ENCODE measurements around the gene RSBN1L. TPM values are rescaled to one million over a fixed set of nuclear protein-coding genes. Genes with fewer than 3 reads are reported as not detected.

The RSBN1L gene
- total and polyA plus RNA-seq, 4 donors = 7.3 to 53.2 (median 12.9) TPM

GRCh38 chr7:77822269-77822668, 126.0 kb downstream of the RSBN1L start:
- peaks cover 0 to 8% (median 0%) of the 10 kb centered on the region in 5 donors for H3K4me1 ChIP-seq (ENCODE audit: control insufficient read depth in 5 of 5, insufficient read depth in 5 of 5, low read length in 5 of 5)
- peaks cover 3 to 26% (median 12%) of the 10 kb centered on the region in 4 donors for H3K9me3 ChIP-seq (ENCODE audit: control insufficient read depth in 4 of 4, insufficient read depth in 3 of 4, low read length in 3 of 4)

GRCh38 chr7:77823787-77824186, 127.5 kb downstream of the RSBN1L start:
- ATAC-seq (ENCODE audit: insufficient read depth, low FRiP score) (no peak), DNase-seq (no peak)
- 79 to 90% methylated on average over 2 of the region's 2 CpGs for WGBS, 2 donors
- Histone ChIP-seq H3K9me3 (ENCODE audit: control insufficient read depth in 4 of 4, insufficient read depth in 3 of 4, low read length in 3 of 4) (peaks cover 3 to 21% (median 11%) of the 10 kb centered on the region in 4 donors), H3K36me3 (ENCODE audit: control insufficient read depth in 4 of 4, insufficient read depth in 4 of 4, low read length in 4 of 4) (peaks cover 0 to 28% (median 1%) of the 10 kb centered on the region in 4 donors), H3K4me1 (ENCODE audit: control insufficient read depth in 5 of 5, insufficient read depth in 5 of 5, low read length in 5 of 5) (peaks cover 0 to 8% (median 0%) of the 10 kb centered on the region in 5 donors), H3K4me3 (no peak overlapping the region), H3K27me3 (ENCODE audit: control insufficient read depth in 3 of 3, insufficient read depth in 3 of 3, low read length in 2 of 3) (no peaks in the 10 kb centered on the region), H3K27ac (ENCODE audit: low read depth in 1 of 2, low read length in 1 of 2) (no peak overlapping the region), H3K9ac (ENCODE audit: insufficient read depth in 1 of 2, low read length in 2 of 2) (no peak overlapping the region)
- no peak for TF ChIP-seq CTCF (IDR thresholded peaks at IDR 0.05; ENCODE audit: control extremely low read depth, extremely low read depth)

More at GRCh38 chr7:77822269-77822668, 126.0 kb downstream of the RSBN1L start:
- 0 to 63% methylated on average over 1 of the region's 1 CpG for WGBS, 2 donors
- no peak overlapping the region for H3K27ac ChIP-seq (ENCODE audit: low read depth in 1 of 2, low read length in 1 of 2)
- H3K36me3 ChIP-seq (ENCODE audit: control insufficient read depth in 4 of 4, insufficient read depth in 4 of 4, low read length in 4 of 4) = peaks cover 0 to 38% (median 4%) of the 10 kb centered on the region in 4 donors
- no peaks in the 10 kb centered on the region for H3K27me3 ChIP-seq (ENCODE audit: control insufficient read depth in 3 of 3, insufficient read depth in 3 of 3, low read length in 2 of 3)
- H3K9ac ChIP-seq (ENCODE audit: insufficient read depth in 1 of 2, low read length in 2 of 2) = no peak overlapping the region
- H3K4me3 ChIP-seq = no peak overlapping the region
- no peak for ATAC-seq (ENCODE audit: insufficient read depth, low FRiP score)
- TF ChIP-seq CTCF (IDR thresholded peaks at IDR 0.05; ENCODE audit: control extremely low read depth, extremely low read depth) = no peak
- DNase-seq = no peak

GRCh38 chr7:77824636-77825035, 128.4 kb downstream of the RSBN1L start:
- no peak for DNase-seq
- H3K27me3 ChIP-seq (ENCODE audit: control insufficient read depth in 3 of 3, insufficient read depth in 3 of 3, low read length in 2 of 3) = no peaks in the 10 kb centered on the region
- H3K9ac ChIP-seq (ENCODE audit: insufficient read depth in 1 of 2, low read length in 2 of 2) = no peak overlapping the region
- H3K36me3 ChIP-seq (ENCODE audit: control insufficient read depth in 4 of 4, insufficient read depth in 4 of 4, low read length in 4 of 4) = peaks cover 0 to 24% (median 1%) of the 10 kb centered on the region in 4 donors
- H3K9me3 ChIP-seq (ENCODE audit: control insufficient read depth in 4 of 4, insufficient read depth in 3 of 4, low read length in 3 of 4) = peaks cover 3 to 19% (median 11%) of the 10 kb centered on the region in 4 donors
- no peak for ATAC-seq (ENCODE audit: insufficient read depth, low FRiP score)
- no peak overlapping the region for H3K27ac ChIP-seq (ENCODE audit: low read depth in 1 of 2, low read length in 1 of 2)
- H3K4me1 ChIP-seq (ENCODE audit: control insufficient read depth in 5 of 5, insufficient read depth in 5 of 5, low read length in 5 of 5) = peaks cover 0 to 8% (median 0%) of the 10 kb centered on the region in 5 donors
- TF ChIP-seq CTCF (IDR thresholded peaks at IDR 0.05; ENCODE audit: control extremely low read depth, extremely low read depth) = no peak
- WGBS, 2 donors = 93 to 98% methylated on average over 5 of the region's 5 CpGs
- H3K4me3 ChIP-seq = no peak overlapping the region

- Histone ChIP-seq H3K9me3 (ENCODE audit: control insufficient read depth in 4 of 4, insufficient read depth in 3 of 4, low read length in 3 of 4) (peaks cover 3 to 19% (median 11%) of the 10 kb centered on the region in 4 donors), H3K36me3 (ENCODE audit: control insufficient read depth in 4 of 4, insufficient read depth in 4 of 4, low read length in 4 of 4) (peaks cover 0 to 23% (median 1%) of the 10 kb centered on the region in 4 donors), H3K4me1 (ENCODE audit: control insufficient read depth in 5 of 5, insufficient read depth in 5 of 5, low read length in 5 of 5) (peaks cover 0 to 8% (median 0%) of the 10 kb centered on the region in 5 donors), H3K4me3 (no peak overlapping the region), H3K9ac (ENCODE audit: insufficient read depth in 1 of 2, low read length in 2 of 2) (no peak overlapping the region), H3K27me3 (ENCODE audit: control insufficient read depth in 3 of 3, insufficient read depth in 3 of 3, low read length in 2 of 3) (no peaks in the 10 kb centered on the region), H3K27ac (ENCODE audit: low read depth in 1 of 2, low read length in 1 of 2) (no peak overlapping the region)
- no peak for TF ChIP-seq CTCF (IDR thresholded peaks at IDR 0.05; ENCODE audit: control extremely low read depth, extremely low read depth)
- DNase-seq (no peak), ATAC-seq (ENCODE audit: insufficient read depth, low FRiP score) (no peak)
- WGBS, 2 donors = 61 to 85% methylated on average over 3 of the region's 3 CpGs
These were observed 128.9 kb downstream of the RSBN1L start for GRCh38 chr7:77825131-77825530.
